Lower lobe of right lung (tissue), 2 donors: Measurements from ENCODE around the gene PPP1R13B. TPM values are rescaled to one million over a fixed set of nuclear protein-coding genes. Genes with fewer than 3 reads are reported as not detected.
A peak's percentile ranks its signal among the peaks of the same experiment; 100 is the strongest.
"Not testable (repeated sequence)": the region's sequence is repeated elsewhere in the genome, so short reads cannot be mapped to it uniquely, and the experiment has no call there.

Source experiments
- ATAC-seq, 2 donors: fragments of 200-7000 bp; cut with Tn5 transposase; one replicate each; pipeline ENCODE4 v1.9.1; 2020 to 2022; ENCODE audit warnings: mild to moderate bottlenecking in 2 of 2, moderate library complexity in 2 of 2
- DNase-seq: peaks from one replicate; pipeline ENCODE4 v3.0.0-alpha.2; 2020
- H3K27ac ChIP-seq: fragments of 200-600 bp; one replicate; pipeline ENCODE4 v1.8.0; 2022
- H3K27me3 ChIP-seq: fragments of 200-600 bp; one replicate; pipeline ENCODE4 v1.8.0; 2022; ENCODE audit warnings: low read depth
- H3K36me3 ChIP-seq: fragments of 200-600 bp; one replicate; pipeline ENCODE4 v1.8.0; 2022; ENCODE audit warnings: mild to moderate bottlenecking
- H3K4me1 ChIP-seq: fragments of 200-600 bp; one replicate; pipeline ENCODE4 v1.8.0; 2022
- H3K4me3 ChIP-seq: fragments of 200-600 bp; one replicate; pipeline ENCODE4 v1.8.0; 2022; ENCODE audit warnings: mild to moderate bottlenecking
- H3K9me3 ChIP-seq: fragments of 200-600 bp; one replicate; pipeline ENCODE4 v1.8.0; 2022
- CTCF ChIP-seq: fragments of 200-600 bp; IDR thresholded peaks from one replicate; pipeline ENCODE4 v1.8.0; 2022; ENCODE audit warnings: antibody characterized with exemption, mild to moderate bottlenecking
- intact Hi-C: fragments of 100-400 bp; cut with DNase I; formaldehyde crosslinking; loops from one replicate; pipeline ENCODE4 v1.11.0; 2022
- total RNA-seq: library from RNA; stranded (reverse); fragmentation: NEBNext Ultra II Directional; extraction: Animal tissue kit (Norgen Biotek cat#: 25700); gene quantifications from one replicate; pipeline ENCODE4 v1.2.1, GENCODE V29; 2021
- donor health status: DM: no; HTN: yes; CAD: no; lungs with severe emphysema.

The PPP1R13B gene
- total RNA-seq, 1 donor from 2014 or later = 60.6 TPM

DNA sequence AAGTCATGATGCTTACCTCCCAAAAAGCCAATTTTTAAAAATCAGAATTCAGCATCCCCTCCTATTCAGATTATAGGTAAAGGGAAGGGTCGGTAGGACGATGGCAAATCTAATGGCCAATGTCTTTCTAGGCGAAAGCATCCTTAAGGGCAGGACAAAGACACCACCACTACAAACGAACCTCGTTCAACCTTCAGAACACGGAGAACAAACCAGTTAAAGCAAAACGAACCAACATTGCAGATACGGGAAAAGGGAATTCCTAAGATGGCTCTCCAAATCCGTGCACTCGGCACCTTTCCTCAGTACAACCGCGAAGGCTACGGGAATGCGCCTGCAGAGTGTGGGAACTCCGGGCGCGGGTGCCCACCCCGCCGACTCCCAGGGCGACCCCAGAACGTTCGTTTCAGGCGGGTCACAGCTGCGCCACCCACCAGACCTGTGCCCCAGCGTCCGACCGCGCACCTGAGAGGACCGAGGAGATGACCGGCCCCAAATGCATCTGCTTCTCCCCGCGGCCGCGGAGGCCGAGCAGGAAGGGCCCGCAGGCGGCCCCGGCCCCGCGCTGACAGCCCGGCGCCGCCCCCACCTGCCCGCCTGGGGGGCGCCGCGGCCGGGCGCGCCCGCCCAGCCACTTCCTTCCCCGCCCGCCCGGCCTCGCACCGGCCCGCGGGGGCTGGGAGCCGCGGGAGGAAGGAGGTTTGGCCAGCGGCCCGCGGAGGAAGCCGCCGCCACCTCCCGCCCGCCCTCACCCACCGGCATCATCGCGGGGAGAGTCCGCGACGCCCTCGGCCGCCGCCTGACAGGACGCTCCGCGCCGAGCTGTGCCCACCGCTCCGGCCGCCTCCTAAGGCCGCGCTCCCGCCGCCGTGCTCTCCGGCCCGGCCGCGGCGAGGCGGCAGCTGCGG lies 578 bp downstream of the PPP1R13B start:
- no peak for TF ChIP-seq CTCF
- peak; percentile 28 to 33 for ATAC-seq
- H3K27ac ChIP-seq = peak overlapping the region; percentile 81
- peaks cover 10% of the 10 kb centered on the region for H3K36me3 ChIP-seq
- intact Hi-C loops = no loop called here
- no peaks in the 10 kb centered on the region for H3K27me3 ChIP-seq
- peak overlapping the region; percentile 77 for H3K4me3 ChIP-seq
- no peaks in the 10 kb centered on the region for H3K9me3 ChIP-seq
- DNase-seq = peak; percentile 67
- H3K4me1 ChIP-seq = peaks cover 18% of the 10 kb centered on the region

- DNase-seq (no peak), ATAC-seq (no peak)
- Histone ChIP-seq H3K4me1 (peaks cover 21% of the 10 kb centered on the region), H3K36me3 (peaks cover 10% of the 10 kb centered on the region), H3K27me3 (no peaks in the 10 kb centered on the region), H3K27ac (peak overlapping the region; percentile 81), H3K4me3 (peak overlapping the region; percentile 77), H3K9me3 (no peaks in the 10 kb centered on the region)
- intact Hi-C loops = no loop called here
- no peak for TF ChIP-seq CTCF
These were observed 1.3 kb downstream of the PPP1R13B start for GRCh38 chr14:103846097-103846496.

DNA sequence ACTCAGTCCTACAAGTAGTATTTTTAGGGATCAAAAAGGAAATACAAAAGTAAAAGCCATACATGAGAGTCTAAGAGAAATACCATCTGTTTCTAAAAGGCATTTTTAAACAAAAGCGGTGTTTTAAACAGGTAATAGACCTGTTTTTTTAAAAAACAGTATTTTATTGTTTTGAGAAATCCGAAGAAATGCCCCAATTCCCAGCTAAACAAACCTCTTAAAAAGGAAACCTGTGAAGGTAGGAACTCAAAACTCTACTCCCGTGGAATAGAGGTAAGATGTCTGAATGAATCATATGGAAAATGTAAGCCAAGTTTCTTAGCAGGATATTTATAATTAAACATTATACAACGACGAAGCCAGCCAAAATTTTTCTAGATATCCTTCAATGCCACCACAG lies 2.0 kb downstream of the PPP1R13B start:
- Histone ChIP-seq H3K4me3 (peak overlapping the region; percentile 77), H3K27me3 (no peaks in the 10 kb centered on the region), H3K36me3 (peaks cover 10% of the 10 kb centered on the region), H3K4me1 (peaks cover 24% of the 10 kb centered on the region), H3K9me3 (no peaks in the 10 kb centered on the region), H3K27ac (no peak overlapping the region)
- ATAC-seq (no peak), DNase-seq (no peak)
- no peak for TF ChIP-seq CTCF
- intact Hi-C loops = no loop called here

- H3K4me3 ChIP-seq, H3K9me3 ChIP-seq, H3K27me3 ChIP-seq, H3K27ac ChIP-seq, intact Hi-C loops, DNase-seq: not testable (repeated sequence)
- H3K4me1 ChIP-seq = peaks cover 31% of the 10 kb centered on the region
- ATAC-seq = peak in 1 of 2 donors; percentile 48
- H3K36me3 ChIP-seq = peaks cover 10% of the 10 kb centered on the region
These were observed 6.1 kb downstream of the PPP1R13B start for GRCh38 chr14:103841265-103841664.

GRCh38 chr14:103840014-103840413 lies 7.4 kb downstream of the PPP1R13B start:
- no peak overlapping the region for H3K27ac ChIP-seq
- H3K4me1 ChIP-seq = peaks cover 27% of the 10 kb centered on the region
- no peak for TF ChIP-seq CTCF
- H3K36me3 ChIP-seq = peaks cover 10% of the 10 kb centered on the region
- DNase-seq (no peak), ATAC-seq (no peak)
- H3K27me3 ChIP-seq = no peaks in the 10 kb centered on the region
- no peak overlapping the region for H3K4me3 ChIP-seq
- intact Hi-C loops = no loop called here
- no peaks in the 10 kb centered on the region for H3K9me3 ChIP-seq

- intact Hi-C loops = no loop called here
- no peak for TF ChIP-seq CTCF
- DNase-seq (no peak), ATAC-seq (no peak)
- H3K4me3 ChIP-seq = no peak overlapping the region
- H3K27me3 ChIP-seq = no peaks in the 10 kb centered on the region
- H3K36me3 ChIP-seq = peaks cover 10% of the 10 kb centered on the region
- H3K9me3 ChIP-seq = no peaks in the 10 kb centered on the region
- H3K4me1 ChIP-seq = peaks cover 27% of the 10 kb centered on the region
- H3K27ac ChIP-seq = no peak overlapping the region
These were observed 7.8 kb downstream of the PPP1R13B start for GRCh38 chr14:103839579-103839978.
